Measurements from ENCODE around the gene AGBL4.

Gene AGBL4

DNA sequence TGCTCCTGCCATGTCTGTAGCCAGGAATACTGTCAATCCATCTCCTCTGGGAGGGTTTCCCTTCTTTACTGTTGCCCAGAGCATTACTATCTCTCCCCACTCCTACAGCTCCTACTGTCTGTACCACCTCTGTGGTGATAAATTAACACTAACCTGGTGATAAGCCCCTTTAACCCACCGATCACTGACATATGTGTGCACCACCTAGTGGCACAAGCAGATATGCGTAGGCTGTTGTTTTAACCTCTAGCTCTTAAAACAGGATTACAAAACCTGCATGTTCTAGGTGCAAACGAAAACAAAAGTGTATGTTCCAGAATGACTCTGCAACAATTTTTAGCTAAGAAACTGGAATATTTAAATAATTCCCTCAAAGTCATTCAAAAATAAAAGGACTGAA lies 1153.2 kb downstream of the AGBL4 start:
- no peak for DNase-seq

DNA sequence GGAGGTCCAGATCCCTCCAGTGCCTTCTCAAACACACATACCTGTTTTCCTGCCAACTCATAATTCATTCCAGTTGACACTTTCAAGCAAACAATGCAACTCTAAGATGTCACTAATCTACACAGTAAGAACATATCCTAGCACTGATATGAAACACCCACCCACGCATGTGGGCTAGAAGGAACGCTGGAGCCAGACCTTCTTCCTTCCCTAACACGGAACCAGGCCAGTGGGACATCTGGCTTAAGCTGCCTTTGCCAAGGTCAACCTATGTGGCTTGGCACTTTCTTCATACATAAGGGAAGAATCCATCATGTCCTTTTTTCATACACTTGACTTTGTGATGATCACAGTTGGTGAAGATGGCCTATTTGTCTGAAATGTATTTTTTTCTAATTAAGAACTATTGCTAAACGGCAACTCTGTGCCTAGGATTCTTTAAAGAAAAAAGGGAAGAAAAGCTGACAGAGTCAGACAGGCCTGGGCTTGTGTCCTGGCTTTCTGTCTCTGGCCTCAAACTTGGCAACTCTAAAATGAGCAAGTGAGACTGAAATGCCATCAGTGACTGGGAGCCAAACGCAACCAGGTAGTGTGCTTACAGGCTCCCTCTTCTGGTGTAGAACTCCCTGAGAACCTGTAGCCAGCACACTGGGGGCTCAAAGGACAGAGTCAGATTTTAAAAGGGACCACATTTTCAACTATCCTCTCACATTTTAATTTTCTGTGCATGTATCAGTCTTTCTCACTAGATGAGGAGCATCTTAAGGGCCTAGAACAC lies 1154.4 kb downstream of the AGBL4 start:
- DNase-seq: no peak

GRCh38 chr1:48864913-48865312 lies 1158.8 kb downstream of the AGBL4 start:
- DNase-seq: no peak

DNA sequence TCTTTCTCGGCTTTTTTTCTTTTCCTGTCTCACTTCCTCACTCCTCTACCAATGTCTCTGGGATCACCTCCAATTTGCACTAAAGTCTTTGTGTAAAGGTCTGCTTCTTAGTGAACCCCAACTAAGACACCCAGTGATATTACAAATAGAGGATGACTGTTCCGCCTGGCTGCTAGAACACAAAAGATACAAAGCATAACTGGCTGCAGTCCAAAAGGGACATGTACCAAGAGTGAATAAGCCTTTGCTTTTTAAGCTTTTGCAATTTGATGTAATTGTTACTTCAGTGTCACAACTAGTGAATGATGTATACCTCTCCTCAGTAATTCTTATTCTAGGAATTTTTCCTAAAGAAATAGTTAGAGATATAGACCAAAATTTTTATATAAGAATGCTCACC lies 1164.3 kb downstream of the AGBL4 start:
- DNase-seq: no peak

DNA sequence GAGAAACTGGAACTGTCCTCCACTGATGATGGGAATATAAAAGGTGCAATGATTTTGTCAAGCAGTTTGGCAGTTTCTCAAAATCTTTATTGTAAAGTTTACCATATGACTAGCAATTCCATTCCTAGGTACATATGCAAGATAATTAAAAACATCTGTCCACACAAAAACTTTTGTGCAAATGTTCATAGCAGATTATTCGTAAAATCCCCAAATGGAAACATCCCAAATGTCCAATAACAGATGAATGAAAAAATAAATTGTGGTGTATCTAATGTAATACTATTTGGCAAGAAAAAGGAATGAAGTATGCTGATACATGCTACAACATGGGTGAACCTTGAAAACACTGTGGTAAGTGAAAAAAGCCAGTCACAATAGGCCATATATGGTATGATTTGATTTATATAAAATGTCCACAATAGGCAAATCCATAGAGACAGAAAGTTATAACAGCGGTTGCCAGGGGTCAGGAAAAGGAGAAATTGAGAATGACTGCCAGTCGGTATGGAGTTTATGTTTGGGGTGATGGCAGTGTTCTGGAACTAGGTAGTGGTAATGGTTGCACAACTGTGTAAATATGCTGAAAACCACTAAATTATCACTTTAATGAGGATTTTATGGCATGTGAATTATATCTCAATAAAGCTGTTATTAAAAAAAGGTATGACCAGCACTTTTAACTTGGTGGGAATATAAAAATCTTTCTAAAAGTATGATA lies 1165.4 kb downstream of the AGBL4 start:
- no peak for DNase-seq

DNA sequence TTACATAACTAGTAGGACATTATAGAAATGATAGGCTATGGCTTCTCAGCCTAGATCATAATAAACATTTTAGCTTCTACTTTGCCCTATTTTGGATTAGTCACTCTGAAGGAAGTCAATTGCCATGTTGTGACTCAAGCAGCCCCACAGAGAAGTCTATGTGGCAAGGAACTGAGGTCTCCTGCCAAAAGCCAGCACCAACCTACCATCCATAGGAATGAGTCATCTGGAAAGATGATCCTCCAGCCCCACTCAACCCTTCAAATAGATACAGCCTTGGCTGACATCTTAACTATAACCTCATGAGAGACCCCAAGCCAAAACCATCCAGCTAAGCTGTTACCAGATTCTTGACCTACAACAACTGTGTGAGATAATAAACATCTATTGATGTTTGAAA lies 1170.7 kb downstream of the AGBL4 start:
- no peak for DNase-seq

DNA sequence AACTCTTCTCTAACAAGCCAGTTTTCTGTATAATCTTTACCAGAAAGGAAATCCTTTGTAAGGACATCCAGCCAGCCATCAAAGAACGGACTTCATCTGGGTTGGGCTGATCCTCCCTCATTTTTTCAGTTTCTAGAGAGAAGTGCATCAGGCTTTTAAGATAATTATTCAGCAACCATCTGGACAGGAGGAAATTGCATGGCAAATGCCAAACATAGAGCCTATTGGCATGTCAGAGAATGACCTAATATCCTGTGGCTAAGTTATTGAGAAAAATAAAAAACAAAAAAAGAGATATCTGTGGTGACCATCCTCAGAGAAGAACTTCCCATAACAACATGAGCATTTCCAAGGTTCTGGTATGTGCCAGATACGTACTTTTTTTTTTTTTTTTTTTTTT lies 1172.1 kb downstream of the AGBL4 start:
- DNase-seq: no peak

DNA sequence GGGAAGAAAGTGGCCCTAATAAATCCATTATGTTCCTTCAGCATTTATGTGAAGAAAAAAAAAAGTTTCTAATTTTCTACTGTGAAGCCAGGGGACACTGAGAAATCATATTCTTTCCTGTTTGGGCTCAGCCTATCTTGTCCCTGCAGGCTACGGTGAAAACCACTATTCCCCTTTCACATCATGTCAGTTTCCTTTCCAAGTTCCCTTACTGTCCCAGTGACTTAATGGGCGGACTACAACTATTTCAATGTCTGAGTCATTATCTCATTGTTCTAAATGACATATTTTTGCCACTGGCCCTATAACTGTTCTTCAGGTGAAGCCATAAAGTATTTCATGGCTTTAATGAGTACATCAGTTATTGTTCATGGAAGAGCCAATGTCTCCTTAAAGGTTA lies 1175.7 kb downstream of the AGBL4 start:
- no peak for DNase-seq

DNA sequence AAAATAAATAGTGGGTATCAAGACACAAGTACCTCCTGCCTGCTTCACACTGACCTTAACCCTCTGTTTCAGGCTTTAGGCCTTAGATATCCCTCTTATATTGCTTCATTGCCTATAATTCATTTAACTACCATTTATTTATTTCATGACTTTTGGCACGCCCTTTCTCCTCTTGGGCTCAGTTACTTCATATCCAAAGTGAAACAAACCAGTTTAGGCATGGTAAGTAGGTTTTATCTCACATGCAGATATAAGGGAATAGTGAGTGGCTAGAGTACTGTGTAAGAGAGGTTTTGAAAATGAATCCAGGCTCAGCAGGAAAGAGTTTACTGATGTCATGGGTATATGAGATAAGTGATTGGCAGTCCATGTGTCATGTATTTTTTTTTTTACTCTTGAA lies 1177.3 kb downstream of the AGBL4 start:
- no peak for DNase-seq

- DNase-seq: no peak
Observed at GRCh38 chr1:48844187-48844586, 1179.6 kb downstream of the AGBL4 start.

DNA sequence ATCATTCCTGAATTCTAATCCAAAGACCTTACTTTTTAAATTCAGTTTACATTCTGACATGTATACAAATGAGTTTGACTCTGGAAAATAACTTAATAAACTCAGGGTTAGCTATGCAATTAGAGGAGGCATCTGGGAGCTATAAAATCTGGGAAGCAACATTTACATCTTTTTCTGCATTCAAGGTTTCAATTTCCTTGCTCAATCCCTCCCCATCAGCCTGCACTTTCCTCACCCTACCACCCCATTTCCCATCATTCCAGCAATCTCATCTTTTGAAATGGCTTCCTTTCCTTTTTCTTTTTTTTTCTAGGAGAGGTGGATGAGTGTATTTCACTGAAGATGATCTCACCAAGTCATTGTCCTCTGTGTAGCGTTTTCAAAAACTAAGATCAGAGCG lies 1181.8 kb downstream of the AGBL4 start:
- no peak for DNase-seq

GRCh38 chr1:48841461-48841860 lies 1182.3 kb downstream of the AGBL4 start:
- DNase-seq: no peak

DNA sequence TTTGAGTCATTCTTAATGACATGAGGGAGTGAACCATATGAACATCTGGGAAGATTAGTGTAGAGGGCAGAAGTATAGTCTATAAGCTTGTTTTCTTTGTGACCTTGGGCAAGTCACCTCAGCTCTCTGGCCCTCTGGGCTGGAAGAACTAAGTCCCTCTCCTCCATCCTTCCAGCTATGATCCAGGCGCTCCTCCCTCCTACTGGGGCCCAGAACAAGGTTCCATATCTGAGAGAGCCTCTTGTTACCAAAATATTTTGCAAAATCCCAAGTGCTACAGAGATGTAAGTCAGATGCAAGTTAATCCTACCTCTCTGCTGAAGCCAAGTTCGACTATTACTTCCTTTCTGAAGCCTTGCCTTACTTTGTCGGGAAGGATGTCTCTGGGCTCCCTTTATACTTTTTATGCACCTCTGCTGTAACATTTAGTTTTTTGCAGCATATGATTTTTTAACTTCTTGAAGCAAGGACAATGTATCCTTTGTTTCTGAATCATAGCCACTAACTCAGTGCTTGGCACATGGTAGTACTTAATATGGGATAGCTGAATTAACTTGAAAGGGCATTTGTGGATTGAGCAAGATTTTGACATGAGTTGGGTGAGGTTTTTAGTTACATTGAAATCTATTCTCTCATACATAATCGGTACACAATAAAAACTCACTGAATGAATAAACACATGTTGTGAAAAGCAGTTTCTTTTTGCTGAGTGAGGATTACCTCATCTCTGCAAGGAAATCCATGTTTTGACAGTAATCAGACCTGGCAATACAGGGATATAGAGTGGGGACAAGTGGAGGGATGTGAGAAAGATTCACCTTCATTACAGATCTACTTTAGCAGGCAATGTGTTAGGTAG lies 1192.4 kb downstream of the AGBL4 start:
- DNase-seq: no peak

DNA sequence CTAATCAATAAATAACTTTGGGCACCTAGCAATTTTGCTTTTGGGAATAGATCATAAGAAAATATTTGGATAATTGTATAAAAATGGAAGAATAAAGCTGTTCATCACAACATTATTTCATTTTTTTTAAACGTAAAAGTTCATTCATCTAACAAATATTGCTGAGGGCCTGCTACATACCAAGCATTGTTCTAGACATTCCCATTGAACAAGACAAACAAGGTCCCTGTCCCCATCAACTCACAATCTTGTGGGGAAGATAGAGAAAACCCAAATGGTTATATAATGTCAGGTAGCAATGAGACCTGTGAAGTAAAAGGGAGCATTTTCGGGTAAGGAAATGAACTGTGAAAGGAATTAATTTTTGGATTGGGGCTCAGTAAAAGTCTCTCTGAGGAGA lies 1193.0 kb downstream of the AGBL4 start:
- no peak for DNase-seq

- no peak for DNase-seq
Observed at GRCh38 chr1:48829446-48829845, 1194.3 kb downstream of the AGBL4 start.

GRCh38 chr1:48823168-48823567 lies 1200.6 kb downstream of the AGBL4 start:
- DNase-seq: no peak

DNA sequence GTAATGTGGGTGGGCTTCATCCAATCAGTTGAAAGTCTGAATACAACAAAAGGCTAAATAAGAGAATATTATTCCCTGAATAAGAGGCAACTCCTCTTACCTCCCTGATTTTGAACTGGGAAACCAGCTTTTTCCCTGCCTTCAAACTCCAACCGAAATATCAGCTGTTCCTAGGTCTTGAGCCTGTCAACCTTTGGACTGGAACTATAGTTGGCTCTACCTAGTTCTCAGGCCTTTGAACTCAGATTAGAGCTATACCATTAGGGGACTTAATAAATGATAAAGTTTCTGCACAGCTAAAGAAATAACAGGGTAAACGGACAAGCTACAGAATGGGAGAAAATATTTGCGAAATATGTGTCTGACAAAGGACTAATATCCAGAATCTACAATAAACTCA lies 1203.3 kb downstream of the AGBL4 start:
- DNase-seq: no peak

DNA sequence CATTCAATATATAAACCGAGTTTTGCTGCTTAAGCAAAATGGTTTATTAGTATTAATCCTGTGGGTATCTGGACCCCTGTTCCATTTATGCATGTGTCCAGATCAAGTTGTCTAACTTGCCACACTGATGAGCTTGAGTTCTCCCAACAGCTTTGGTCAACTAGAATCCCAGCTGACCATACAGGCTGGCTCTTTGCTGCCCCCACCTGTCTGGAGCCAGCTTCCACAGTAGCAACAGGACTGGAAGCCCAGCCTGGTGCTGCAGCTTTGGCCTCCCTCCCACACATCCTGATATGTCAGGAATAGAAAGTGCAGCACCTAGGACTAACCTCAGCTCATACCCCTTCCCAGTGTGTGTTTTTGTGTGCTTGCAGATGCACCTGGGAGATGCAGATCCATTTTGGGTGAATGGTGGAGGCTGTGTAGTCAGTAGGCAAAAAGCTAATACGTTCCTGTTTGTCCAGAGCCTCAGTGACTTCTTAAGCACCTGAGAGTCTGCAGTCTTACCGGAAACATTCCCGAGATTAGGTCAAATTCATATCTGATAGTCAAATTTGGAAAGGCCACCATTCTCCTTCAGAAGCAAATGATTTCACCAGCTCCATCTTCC lies 1206.1 kb downstream of the AGBL4 start:
- DNase-seq: no peak

DNA sequence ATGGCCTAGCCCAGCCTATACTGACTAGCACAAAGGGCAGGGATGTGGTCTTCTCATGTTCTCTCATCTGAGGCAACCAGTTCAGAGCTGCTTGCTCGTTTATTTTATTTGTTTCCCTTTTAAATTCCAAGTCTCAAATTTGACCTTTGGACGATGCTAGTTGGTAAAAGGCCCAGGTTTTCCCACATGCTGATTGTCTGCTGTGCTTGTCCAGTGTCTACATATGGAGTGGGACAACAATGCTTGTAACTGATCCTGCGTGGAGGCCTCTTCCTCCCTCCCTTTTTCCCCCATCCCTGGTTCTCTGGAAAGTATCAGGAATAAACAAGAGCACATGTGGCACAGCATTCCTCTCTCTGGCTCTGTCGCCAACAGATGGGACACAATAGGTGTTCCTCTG lies 1213.0 kb downstream of the AGBL4 start:
- no peak for DNase-seq

DNA sequence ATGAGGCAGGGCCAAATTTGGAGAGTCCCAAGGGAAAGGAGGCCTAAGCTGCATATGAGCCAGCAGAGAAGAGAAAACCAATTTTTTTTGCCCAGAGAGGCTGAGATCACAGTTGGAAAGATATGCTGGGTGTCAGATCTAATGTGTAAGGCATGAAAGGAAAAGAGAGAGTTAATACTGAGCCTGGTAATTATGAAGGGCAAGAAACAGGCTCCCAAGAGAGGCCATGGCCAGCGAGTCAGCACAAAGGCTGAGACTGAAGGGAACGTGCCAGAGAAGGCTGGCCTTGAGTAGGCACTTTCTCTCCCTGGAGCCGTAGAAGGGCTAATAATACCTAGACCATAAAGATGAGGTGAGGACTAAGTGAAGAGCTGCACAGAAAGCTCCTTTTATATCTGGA lies 1215.3 kb downstream of the AGBL4 start:
- no peak for DNase-seq

DNA sequence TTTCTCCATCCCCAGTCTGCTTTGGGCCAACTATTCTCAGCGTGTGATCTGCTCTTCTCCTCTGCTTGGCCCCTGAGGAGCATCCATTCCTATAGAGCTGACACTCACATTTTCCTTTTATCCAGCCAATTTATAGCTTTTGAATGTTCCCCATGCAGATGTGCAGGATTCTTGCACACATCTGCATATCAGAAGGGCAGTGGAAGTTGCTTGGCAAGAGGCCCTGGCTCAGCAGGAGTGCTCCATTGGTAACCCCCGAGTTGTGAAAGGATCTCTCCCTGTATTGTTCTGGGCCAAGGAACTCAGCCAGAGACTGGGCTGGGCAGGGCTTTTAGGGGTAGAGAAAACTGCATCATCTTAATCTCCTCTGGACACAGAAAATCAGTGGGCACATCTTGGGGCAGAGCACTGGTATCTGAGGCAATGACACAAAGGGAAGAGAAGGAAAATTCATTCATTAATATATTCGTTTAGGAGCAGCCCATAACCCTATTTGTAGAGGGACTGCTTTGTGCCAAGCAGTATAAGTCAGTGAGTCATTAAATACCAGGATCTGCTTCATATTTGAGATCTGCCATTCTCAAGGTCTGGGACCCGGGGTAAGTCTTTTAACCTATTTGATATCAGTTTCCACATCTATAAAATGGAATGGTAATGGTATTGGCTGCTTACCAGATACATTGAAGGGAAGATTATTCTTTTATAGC lies 1216.0 kb downstream of the AGBL4 start:
- DNase-seq: no peak

GRCh38 chr1:48803474-48803873 lies 1220.3 kb downstream of the AGBL4 start:
- no peak for DNase-seq

- DNase-seq: no peak
Observed at GRCh38 chr1:48794816-48795215, 1228.9 kb downstream of the AGBL4 start.

Data from activated CD4-positive, alpha-beta T cell treated with anti-CD3 and anti-CD28 coated beads for 4 hours (primary cell).